ENCODE data around the gene FBN2. TPM values are rescaled to one million over a fixed set of nuclear protein-coding genes. Genes with fewer than 3 reads are reported as not detected.

Gene FBN2
- total RNA-seq, 1 experiment from 2014 or later: 0.08 TPM

DNA sequence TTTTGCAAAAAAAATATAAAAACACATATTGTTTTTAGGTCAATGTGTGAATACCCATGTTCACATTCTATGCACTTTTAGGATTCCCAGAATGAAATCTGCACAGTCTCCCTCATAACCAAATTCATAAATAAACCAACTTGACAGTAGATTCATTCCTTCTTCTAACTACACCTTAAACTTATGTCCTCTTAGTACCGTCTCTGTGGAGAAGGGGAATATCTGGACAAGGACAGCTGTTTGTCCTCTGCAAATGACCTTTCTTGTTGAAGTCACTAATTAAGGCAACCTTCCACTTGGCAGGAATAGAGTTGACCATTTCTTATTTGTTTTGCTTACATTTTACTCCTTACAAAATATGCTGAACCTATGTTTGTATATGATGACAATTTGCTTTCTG is 71.1 kb downstream of the FBN2 start:
- in situ Hi-C loops (cut with HindIII; ENCODE audit: low pct_unique_long_range_greater_than_20kb, low sequenced_read_pairs) (no loop called here), intact Hi-C loops (cut with micrococcal nuclease; ENCODE audit: unreplicated experiment) (no loop called here)
- TF ChIP-seq, protein P1, sequence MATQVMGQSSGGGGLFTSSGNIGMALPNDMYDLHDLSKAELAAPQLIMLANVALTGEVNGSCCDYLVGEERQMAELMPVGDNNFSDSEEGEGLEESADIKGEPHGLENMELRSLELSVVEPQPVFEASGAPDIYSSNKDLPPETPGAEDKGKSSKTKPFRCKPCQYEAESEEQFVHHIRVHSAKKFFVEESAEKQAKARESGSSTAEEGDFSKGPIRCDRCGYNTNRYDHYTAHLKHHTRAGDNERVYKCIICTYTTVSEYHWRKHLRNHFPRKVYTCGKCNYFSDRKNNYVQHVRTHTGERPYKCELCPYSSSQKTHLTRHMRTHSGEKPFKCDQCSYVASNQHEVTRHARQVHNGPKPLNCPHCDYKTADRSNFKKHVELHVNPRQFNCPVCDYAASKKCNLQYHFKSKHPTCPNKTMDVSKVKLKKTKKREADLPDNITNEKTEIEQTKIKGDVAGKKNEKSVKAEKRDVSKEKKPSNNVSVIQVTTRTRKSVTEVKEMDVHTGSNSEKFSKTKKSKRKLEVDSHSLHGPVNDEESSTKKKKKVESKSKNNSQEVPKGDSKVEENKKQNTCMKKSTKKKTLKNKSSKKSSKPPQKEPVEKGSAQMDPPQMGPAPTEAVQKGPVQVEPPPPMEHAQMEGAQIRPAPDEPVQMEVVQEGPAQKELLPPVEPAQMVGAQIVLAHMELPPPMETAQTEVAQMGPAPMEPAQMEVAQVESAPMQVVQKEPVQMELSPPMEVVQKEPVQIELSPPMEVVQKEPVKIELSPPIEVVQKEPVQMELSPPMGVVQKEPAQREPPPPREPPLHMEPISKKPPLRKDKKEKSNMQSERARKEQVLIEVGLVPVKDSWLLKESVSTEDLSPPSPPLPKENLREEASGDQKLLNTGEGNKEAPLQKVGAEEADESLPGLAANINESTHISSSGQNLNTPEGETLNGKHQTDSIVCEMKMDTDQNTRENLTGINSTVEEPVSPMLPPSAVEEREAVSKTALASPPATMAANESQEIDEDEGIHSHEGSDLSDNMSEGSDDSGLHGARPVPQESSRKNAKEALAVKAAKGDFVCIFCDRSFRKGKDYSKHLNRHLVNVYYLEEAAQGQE (IDR thresholded peaks at IDR 0.05; ENCODE audit: insufficient read depth in 1 of 2, low read depth in 2 of 2, low read length in 1 of 2): no peak
- TF ChIP-seq TCF7L2 (IDR thresholded peaks at IDR 0.05; ENCODE audit: low read depth, low read length) (no peak), POLR2AphosphoS5 (IDR thresholded peaks at IDR 0.05; ENCODE audit: low read depth, low read length) (no peak), CTCF (IDR thresholded peaks at IDR 0.05) (no peak), SIN3A (IDR thresholded peaks at IDR 0.05; ENCODE audit: borderline replicate concordance, insufficient read depth, low read depth, low read length) (no peak)
- BruUV-seq (replicated peaks): no TSS peak
- POLR2A ChIA-PET: no interaction called here
- Histone ChIP-seq H3K4me3 (ENCODE audit: low read depth in 2 of 2, low read length in 2 of 2) (no peak overlapping the region), H3K4me1 (ENCODE audit: control insufficient read depth, insufficient read depth, low read length) (no peaks in the 10 kb centered on the region), H3K9me3 (ENCODE audit: control insufficient read depth, insufficient read depth, low read depth, low read length) (no peaks in the 10 kb centered on the region), H3K36me3 (ENCODE audit: control insufficient read depth, insufficient read depth, low read length) (no peaks in the 10 kb centered on the region), H3K27me3 (ENCODE audit: control insufficient read depth, insufficient read depth, low read length) (no peaks in the 10 kb centered on the region), H3K27ac (ENCODE audit: low read length) (no peak overlapping the region)
- CTCF ChIA-PET: no interaction called here
- ATAC-seq (no peak), DNase-seq (ENCODE audit: low read depth, low spot score) (no peak)

GRCh38 chr5:128466554-128466953 is 71.5 kb downstream of the FBN2 start:
- Histone ChIP-seq H3K27me3 (ENCODE audit: control insufficient read depth, insufficient read depth, low read length) (no peaks in the 10 kb centered on the region), H3K4me3 (ENCODE audit: low read depth in 2 of 2, low read length in 2 of 2) (no peak overlapping the region), H3K4me1 (ENCODE audit: control insufficient read depth, insufficient read depth, low read length) (no peaks in the 10 kb centered on the region), H3K36me3 (ENCODE audit: control insufficient read depth, insufficient read depth, low read length) (no peaks in the 10 kb centered on the region), H3K27ac (ENCODE audit: low read length) (no peak overlapping the region), H3K9me3 (ENCODE audit: control insufficient read depth, insufficient read depth, low read depth, low read length) (no peaks in the 10 kb centered on the region)
- BruUV-seq (replicated peaks): no TSS peak
- no peak for ATAC-seq
- ChIA-PET POLR2A (no interaction called here), CTCF (no interaction called here)
- no peak for TF ChIP-seq TCF7L2 (IDR thresholded peaks at IDR 0.05; ENCODE audit: low read depth, low read length)
- TF ChIP-seq CTCF (IDR thresholded peaks at IDR 0.05): no peak
- TF ChIP-seq, protein P1 (IDR thresholded peaks at IDR 0.05; ENCODE audit: insufficient read depth in 1 of 2, low read depth in 2 of 2, low read length in 1 of 2): no peak
- TF ChIP-seq SIN3A (IDR thresholded peaks at IDR 0.05; ENCODE audit: borderline replicate concordance, insufficient read depth, low read depth, low read length): no peak
- no peak for TF ChIP-seq POLR2AphosphoS5 (IDR thresholded peaks at IDR 0.05; ENCODE audit: low read depth, low read length)
- intact Hi-C loops (cut with micrococcal nuclease; ENCODE audit: unreplicated experiment) (no loop called here), in situ Hi-C loops (cut with HindIII; ENCODE audit: low pct_unique_long_range_greater_than_20kb, low sequenced_read_pairs) (no loop called here)
- no peak for DNase-seq (ENCODE audit: low read depth, low spot score)
